HFF-Myc (cell line): Measurements from ENCODE around the gene GPAM.

Experiments used
- DNase-seq: peaks from one replicate; pipeline ENCODE4 v3.0.0-alpha.2; 2011; ENCODE audit warnings: low read depth; ENCODE audit errors: extremely low read depth
- H3K4me3 ChIP-seq: replicated peaks from 2 replicates; pipeline ENCODE4 v1.5.1; 2011; ENCODE audit warnings: low read depth, mild to moderate bottlenecking, control low read depth, low read length
- CTCF ChIP-seq: IDR thresholded peaks from 2 replicates; pipeline ENCODE4 v1.5.1; 2012; ENCODE audit warnings: mild to moderate bottlenecking, low read depth, low read length, control low read depth; ENCODE audit errors: missing control alignments

Gene GPAM

GRCh38 chr10:112221545-112221944, 38.0 kb upstream of the GPAM start:
- H3K4me3 ChIP-seq, result no peak overlapping the region
- TF ChIP-seq CTCF, result no peak
- no peak for DNase-seq

GRCh38 chr10:112218960-112219359, 35.4 kb upstream of the GPAM start:
- no peak overlapping the region for H3K4me3 ChIP-seq
- DNase-seq, result no peak
- TF ChIP-seq CTCF, result no peak

GRCh38 chr10:112218036-112218390, 34.4 kb upstream of the GPAM start:
- no peak overlapping the region for H3K4me3 ChIP-seq
- no peak for TF ChIP-seq CTCF
- no peak for DNase-seq

- no peak for TF ChIP-seq CTCF
- DNase-seq, result no peak
Measured at GRCh38 chr10:112217386-112218035, 33.9 kb upstream of the GPAM start.

GRCh38 chr10:112216966-112217365, 33.4 kb upstream of the GPAM start:
- DNase-seq, result no peak
- no peak overlapping the region for H3K4me3 ChIP-seq
- TF ChIP-seq CTCF, result no peak

More at GRCh38 chr10:112217386-112218035, 33.9 kb upstream of the GPAM start:
- H3K4me3 ChIP-seq, result no peak overlapping the region

- no peak overlapping the region for H3K4me3 ChIP-seq
- DNase-seq, result no peak
- TF ChIP-seq CTCF, result no peak
Measured at GRCh38 chr10:112216151-112216550, 32.6 kb upstream of the GPAM start.

- TF ChIP-seq CTCF, result no peak
- H3K4me3 ChIP-seq, result no peak overlapping the region
- no peak for DNase-seq
Measured at GRCh38 chr10:112215342-112215774, 31.8 kb upstream of the GPAM start.
